SK-N-SH treated with all-trans-retinoic acid at 6 μM for 48 hours (cell line): ENCODE data around the gene FRMD3.

Source experiments
- ARNTL ChIP-seq: fragments of 450-650 bp; formaldehyde crosslinking; IDR thresholded peaks from 2 replicates; pipeline ENCODE4 v1.5.0; 2020; ENCODE audit warnings: low read depth, mild to moderate bottlenecking, moderate library complexity, borderline replicate concordance
- BACH2 ChIP-seq: fragments of 250-450 bp; sonication (Bioruptor Pico); IDR thresholded peaks from 2 replicates; pipeline ENCODE4 v1.9.0; 2021; ENCODE audit warnings: mild to moderate bottlenecking, borderline replicate concordance
- CREB5 ChIP-seq: fragments of 250-450 bp; sonication (Bioruptor Pico); IDR thresholded peaks from 2 replicates; pipeline ENCODE4 v1.5.1; 2020; ENCODE audit warnings: low read depth, mild to moderate bottlenecking, moderate library complexity
- GLIS3 ChIP-seq: fragments of 250-450 bp; sonication (Bioruptor Pico); IDR thresholded peaks from 2 replicates; pipeline ENCODE4 v1.5.0; 2020; ENCODE audit warnings: mild to moderate bottlenecking, moderate library complexity
- ISL1 ChIP-seq: fragments of 250-450 bp; sonication (Bioruptor Pico); IDR thresholded peaks from 2 replicates; pipeline ENCODE4 v2.1.2; 2022; ENCODE audit warnings: mild to moderate bottlenecking, moderate library complexity
- PATZ1 ChIP-seq: fragments of 250-450 bp; sonication (Bioruptor Pico); IDR thresholded peaks from 2 replicates; pipeline ENCODE4 v1.8.0; 2020; ENCODE audit warnings: mild to moderate bottlenecking, moderate library complexity, borderline replicate concordance
- POU6F1 ChIP-seq: fragments of 250-450 bp; sonication (Bioruptor Pico); IDR thresholded peaks from 2 replicates; pipeline ENCODE4 v1.8.0; 2021; ENCODE audit warnings: low read depth, mild to moderate bottlenecking, moderate library complexity, borderline replicate concordance
- PPARA ChIP-seq: fragments of 250-450 bp; sonication (Bioruptor Pico); IDR thresholded peaks from 2 replicates; pipeline ENCODE4 v1.5.0; 2020; ENCODE audit warnings: mild to moderate bottlenecking, borderline replicate concordance
- SNAI2 ChIP-seq: fragments of 250-450 bp; sonication (Bioruptor Pico); IDR thresholded peaks from 2 replicates; pipeline ENCODE4 v1.5.0; 2020; ENCODE audit warnings: mild to moderate bottlenecking, moderate library complexity
- TOX ChIP-seq: fragments of 250-450 bp; sonication (Bioruptor Pico); IDR thresholded peaks from 2 replicates; pipeline ENCODE4 v1.8.0; 2021; ENCODE audit warnings: mild to moderate bottlenecking, moderate library complexity, borderline replicate concordance
- ZC3H10 ChIP-seq: fragments of 250-450 bp; sonication (Bioruptor Pico); IDR thresholded peaks from 2 replicates; pipeline ENCODE4 v1.5.1; 2021; ENCODE audit warnings: mild to moderate bottlenecking, moderate library complexity
- ZFP30 ChIP-seq: fragments of 450-650 bp; formaldehyde crosslinking; IDR thresholded peaks from 2 replicates; pipeline ENCODE4 v1.5.0; 2022; ENCODE audit warnings: mild to moderate bottlenecking, moderate library complexity
- ZNF565 ChIP-seq: fragments of 450-650 bp; formaldehyde crosslinking; conservative IDR thresholded peaks from 2 replicates; pipeline ENCODE4 v1.5.0; 2020; ENCODE audit warnings: low read depth, mild to moderate bottlenecking, moderate library complexity
- ZNF70 ChIP-seq: fragments of 450-650 bp; formaldehyde crosslinking; IDR thresholded peaks from 2 replicates; pipeline ENCODE4 v1.5.0; 2020; ENCODE audit warnings: mild to moderate bottlenecking, moderate library complexity

GRCh38 chr9:83362341-83362995 is 175.7 kb downstream of the FRMD3 start:
- TF ChIP-seq ISL1 (CRISPR knock-in tag) = no peak
- TF ChIP-seq PPARA (CRISPR knock-in tag) = no peak
- TF ChIP-seq ZFP30 (CRISPR knock-in tag) = no peak
- no peak for TF ChIP-seq BACH2 (CRISPR knock-in tag)
- no peak for TF ChIP-seq CREB5 (CRISPR knock-in tag)
- no peak for TF ChIP-seq ZNF565 (CRISPR knock-in tag)
- TF ChIP-seq ZC3H10 (CRISPR knock-in tag) = no peak
- no peak for TF ChIP-seq PATZ1 (CRISPR knock-in tag)
- TF ChIP-seq SNAI2 (CRISPR knock-in tag) = no peak
- no peak for TF ChIP-seq GLIS3 (CRISPR knock-in tag)
- TF ChIP-seq POU6F1 (CRISPR knock-in tag) = no peak
- no peak for TF ChIP-seq ZNF70 (CRISPR knock-in tag)
- TF ChIP-seq ARNTL (CRISPR knock-in tag) = no peak
- no peak for TF ChIP-seq TOX
